Measurements from ENCODE around the gene MAEA.

Gene MAEA

GRCh38 chr4:1259966-1260365, 29.7 kb upstream of the MAEA start:
- Histone ChIP-seq H3K4me2 (ENCODE audit: low read depth, low read length, poor library complexity, severe bottlenecking) (no peak overlapping the region), H3K27me3 (ENCODE audit: insufficient read depth, low read length, poor library complexity, severe bottlenecking) (no peaks in the 10 kb centered on the region), H3K4me3 (ENCODE audit: low read length, poor library complexity, severe bottlenecking) (no peak overlapping the region), H3F3A (ENCODE audit: low read depth) (no peaks in the 10 kb centered on the region), H3K4me1 (ENCODE audit: insufficient read depth, low read length, poor library complexity, severe bottlenecking) (no peaks in the 10 kb centered on the region), H3K9me2 (replicated peaks; ENCODE audit: low read depth, low read length) (no peaks in the 10 kb centered on the region), H2AFZ (ENCODE audit: low read length) (no peak overlapping the region), H3K9me3 (ENCODE audit: insufficient read depth, low read depth, low read length) (peaks cover 5% of the 10 kb centered on the region; the same call in 1 of the 2 replicates), H3K9ac (ENCODE audit: low read depth, low read length, poor library complexity, severe bottlenecking) (no peak overlapping the region), H3K79me2 (ENCODE audit: insufficient read depth, low read length) (no peaks in the 10 kb centered on the region), H4K20me1 (ENCODE audit: insufficient read depth, low read length, poor library complexity, severe bottlenecking) (no peaks in the 10 kb centered on the region), H3K36me3 (ENCODE audit: insufficient read depth, low read length) (no peaks in the 10 kb centered on the region)
- no peak for TF ChIP-seq EZH2phosphoT487 (IDR thresholded peaks at IDR 0.05; ENCODE audit: borderline replicate concordance)
- no peak for TF ChIP-seq CTCF (conservative IDR thresholded peaks at IDR 0.05; ENCODE audit: low read length)

DNA sequence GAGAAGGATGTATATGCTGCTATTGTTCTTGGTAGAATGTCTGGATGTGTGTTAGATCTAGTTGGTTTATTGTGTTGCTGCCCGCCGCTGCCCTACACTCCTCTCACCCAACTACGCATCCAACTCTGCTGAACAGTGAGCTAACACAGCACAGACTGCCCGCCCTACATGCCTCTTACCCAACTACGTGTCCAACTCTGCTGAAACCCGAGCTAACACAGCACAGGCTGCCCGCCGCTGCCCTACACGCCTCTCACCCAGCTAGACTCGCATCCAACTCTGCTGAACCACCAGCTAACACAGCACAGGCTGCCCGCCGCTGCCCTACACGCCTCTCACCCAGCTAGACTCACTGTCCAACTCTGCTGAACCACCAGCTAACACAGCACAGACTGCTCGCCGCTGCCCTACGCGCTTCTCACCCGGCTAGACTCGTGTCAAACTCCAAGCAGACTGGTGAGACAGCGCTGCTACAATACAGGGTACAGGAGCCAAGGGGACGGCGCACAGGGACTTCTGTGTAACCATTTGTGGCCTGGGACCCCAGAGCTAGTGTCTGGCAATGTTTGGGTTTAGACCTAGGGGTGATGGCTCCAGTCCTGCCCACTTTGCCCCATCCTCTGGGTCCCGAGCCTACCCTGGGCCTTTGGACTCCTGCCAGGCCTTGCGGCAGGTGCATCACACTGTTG, 29.1 kb upstream of the MAEA start:
- Histone ChIP-seq H3K9me3 (ENCODE audit: insufficient read depth, low read depth, low read length) (peaks cover 5% of the 10 kb centered on the region; the same call in 1 of the 2 replicates), H4K20me1 (ENCODE audit: insufficient read depth, low read length, poor library complexity, severe bottlenecking) (no peaks in the 10 kb centered on the region), H3F3A (ENCODE audit: low read depth) (no peaks in the 10 kb centered on the region)

GRCh38 chr4:1261107-1261928, 28.4 kb upstream of the MAEA start:
- H2AFZ ChIP-seq (ENCODE audit: low read length), result no peak overlapping the region
- H3K4me1 ChIP-seq (ENCODE audit: insufficient read depth, low read length, poor library complexity, severe bottlenecking), result no peaks in the 10 kb centered on the region
- peaks cover 5% of the 10 kb centered on the region; the same call in 1 of the 2 replicates for H3K9me3 ChIP-seq (ENCODE audit: insufficient read depth, low read depth, low read length)
- H3F3A ChIP-seq (ENCODE audit: low read depth), result no peaks in the 10 kb centered on the region
- no peak overlapping the region for H3K9ac ChIP-seq (ENCODE audit: low read depth, low read length, poor library complexity, severe bottlenecking)
- H3K4me2 ChIP-seq (ENCODE audit: low read depth, low read length, poor library complexity, severe bottlenecking), result no peak overlapping the region
- H3K79me2 ChIP-seq (ENCODE audit: insufficient read depth, low read length), result no peaks in the 10 kb centered on the region
- no peaks in the 10 kb centered on the region for H4K20me1 ChIP-seq (ENCODE audit: insufficient read depth, low read length, poor library complexity, severe bottlenecking)
- no peaks in the 10 kb centered on the region for H3K9me2 ChIP-seq (replicated peaks; ENCODE audit: low read depth, low read length)
- H3K27me3 ChIP-seq (ENCODE audit: insufficient read depth, low read length, poor library complexity, severe bottlenecking), result no peaks in the 10 kb centered on the region
- no peaks in the 10 kb centered on the region for H3K36me3 ChIP-seq (ENCODE audit: insufficient read depth, low read length)
- no peak for TF ChIP-seq CTCF (conservative IDR thresholded peaks at IDR 0.05; ENCODE audit: low read length)
- no peak for TF ChIP-seq EZH2phosphoT487 (IDR thresholded peaks at IDR 0.05; ENCODE audit: borderline replicate concordance)
- H3K4me3 ChIP-seq (ENCODE audit: low read length, poor library complexity, severe bottlenecking), result no peak overlapping the region

More for the DNA sequence above, 29.1 kb upstream of the MAEA start:
- no peaks in the 10 kb centered on the region for H3K27me3 ChIP-seq (ENCODE audit: insufficient read depth, low read length, poor library complexity, severe bottlenecking)
- TF ChIP-seq CTCF (conservative IDR thresholded peaks at IDR 0.05; ENCODE audit: low read length) (no peak), EZH2phosphoT487 (IDR thresholded peaks at IDR 0.05; ENCODE audit: borderline replicate concordance) (no peak)
- H3K4me1 ChIP-seq (ENCODE audit: insufficient read depth, low read length, poor library complexity, severe bottlenecking), result no peaks in the 10 kb centered on the region
- H3K4me3 ChIP-seq (ENCODE audit: low read length, poor library complexity, severe bottlenecking), result no peak overlapping the region
- H3K79me2 ChIP-seq (ENCODE audit: insufficient read depth, low read length), result no peaks in the 10 kb centered on the region
- no peak overlapping the region for H3K4me2 ChIP-seq (ENCODE audit: low read depth, low read length, poor library complexity, severe bottlenecking)
- no peaks in the 10 kb centered on the region for H3K9me2 ChIP-seq (replicated peaks; ENCODE audit: low read depth, low read length)
- no peak overlapping the region for H3K9ac ChIP-seq (ENCODE audit: low read depth, low read length, poor library complexity, severe bottlenecking)
- no peak overlapping the region for H2AFZ ChIP-seq (ENCODE audit: low read length)
- no peaks in the 10 kb centered on the region for H3K36me3 ChIP-seq (ENCODE audit: insufficient read depth, low read length)

Measured in Loucy (cell line).